WTC11 (cell line): ENCODE results near the gene PROX2. TPM values are rescaled to one million over a fixed set of nuclear protein-coding genes. Genes with fewer than 3 reads are reported as not detected.
A peak's percentile ranks its signal among the peaks of the same experiment; 100 is the strongest.

Experiments used
- ATAC-seq: fragments of 200-7000 bp; cut with Tn5 transposase; 2 replicates; pipeline ENCODE4 v1.10.0; 2021; ENCODE audit warnings: mild to moderate bottlenecking, moderate library complexity
- CTCF ChIA-PET: fragments of 300-600 bp; sonication (Branson Sonifier 250); formaldehyde crosslinking; loops from one replicate; lab custom pipeline; 2021; ENCODE audit warnings: antibody characterized with exemption; lab: Charles Lee
- POLR2A ChIA-PET: fragments of 350-600 bp; sonication (Branson Sonifier 250); formaldehyde crosslinking; loops from one replicate; lab custom pipeline; 2021; ENCODE audit warnings: antibody characterized with exemption; lab: Charles Lee
- DNase-seq: peaks from one replicate; pipeline ENCODE4 v3.0.0; 2021; ENCODE audit warnings: low spot score
- H3K27ac Mint-ChIP-seq: 2 replicates; pipeline ENCODE4 v1.8.0; 2021; ENCODE audit warnings: mixed read lengths
- H3K27me3 Mint-ChIP-seq: 2 replicates; pipeline ENCODE4 v1.8.0; 2021; ENCODE audit warnings: low read depth, mild to moderate bottlenecking, moderate library complexity, mixed read lengths
- H3K36me3 Mint-ChIP-seq: 2 replicates; pipeline ENCODE4 v1.8.0; 2021; ENCODE audit warnings: mixed read lengths
- H3K4me1 Mint-ChIP-seq: 2 replicates; pipeline ENCODE4 v1.8.0; 2022; ENCODE audit warnings: mixed read lengths
- H3K4me3 Mint-ChIP-seq: 2 replicates; pipeline ENCODE4 v1.8.0; 2021; ENCODE audit warnings: mild to moderate bottlenecking, moderate library complexity, mixed read lengths
- H3K9me3 Mint-ChIP-seq: 2 replicates; pipeline ENCODE4 v1.8.0; 2021; ENCODE audit warnings: mixed read lengths
- ESRRA ChIP-seq: sonication (generic); formaldehyde crosslinking; IDR thresholded peaks from 2 replicates; pipeline ENCODE4 v1.8.1; 2022; ENCODE audit warnings: mild to moderate bottlenecking, missing genetic modification reagents, borderline replicate concordance
- FOXP1 ChIP-seq: sonication (generic); formaldehyde crosslinking; IDR thresholded peaks from 2 replicates; pipeline ENCODE4 v1.8.0; 2022; ENCODE audit warnings: missing genetic modification reagents, mild to moderate bottlenecking, moderate library complexity, borderline replicate concordance
- GABPB1 ChIP-seq: sonication (generic); formaldehyde crosslinking; IDR thresholded peaks from 2 replicates; pipeline ENCODE4 v1.8.1; 2023; ENCODE audit warnings: mild to moderate bottlenecking, missing genetic modification reagents
- GTF2I ChIP-seq: fragments of 250-450 bp; sonication (Bioruptor Pico); conservative IDR thresholded peaks from 2 replicates; pipeline ENCODE4 v1.4.0; 2021; ENCODE audit warnings: mild to moderate bottlenecking
- NFE2L1 ChIP-seq: sonication (generic); formaldehyde crosslinking; IDR thresholded peaks from 2 replicates; pipeline ENCODE4 v1.8.1; 2023; ENCODE audit warnings: missing genetic modification reagents
- SMAD3 ChIP-seq: sonication (generic); formaldehyde crosslinking; IDR thresholded peaks from 2 replicates; pipeline ENCODE4 v1.8.0; 2022; ENCODE audit warnings: missing genetic modification reagents, mild to moderate bottlenecking, borderline replicate concordance
- SOX15 ChIP-seq: fragments of 250-450 bp; sonication (Bioruptor Pico); IDR thresholded peaks from 2 replicates; pipeline ENCODE4 v1.9.0; 2021; ENCODE audit warnings: mild to moderate bottlenecking
- TEAD1 ChIP-seq: sonication (generic); formaldehyde crosslinking; IDR thresholded peaks from 2 replicates; pipeline ENCODE4 v1.8.0; 2022; ENCODE audit warnings: mild to moderate bottlenecking, missing genetic modification reagents
- TP53 ChIP-seq: sonication (generic); formaldehyde crosslinking; IDR thresholded peaks from 2 replicates; pipeline ENCODE4 v1.8.1; 2023; ENCODE audit warnings: mild to moderate bottlenecking, missing genetic modification reagents
- ZBTB21 ChIP-seq: sonication (generic); formaldehyde crosslinking; IDR thresholded peaks from 2 replicates; pipeline ENCODE4 v1.8.1; 2023; ENCODE audit warnings: mild to moderate bottlenecking, missing genetic modification reagents, borderline replicate concordance
- ZNF121 ChIP-seq: sonication (generic); formaldehyde crosslinking; IDR thresholded peaks from 2 replicates; pipeline ENCODE4 v1.8.0; 2023; ENCODE audit warnings: missing genetic modification reagents
- ZNF138 ChIP-seq: sonication (generic); formaldehyde crosslinking; conservative IDR thresholded peaks from 2 replicates; pipeline ENCODE4 v1.8.1; 2022; ENCODE audit warnings: mild to moderate bottlenecking, moderate library complexity, missing genetic modification reagents
- ZNF671 ChIP-seq: fragments of 250-450 bp; sonication (Bioruptor Pico); IDR thresholded peaks from 2 replicates; pipeline ENCODE4 v1.8.0; 2021; ENCODE audit warnings: mild to moderate bottlenecking
- total RNA-seq: library from RNA; stranded (reverse); gene quantifications from 3 replicates; pipeline ENCODE4 v1.2.3, GENCODE V29; 2021
- TF ChIP-seq, protein P1 (sequence below): sonication (generic); formaldehyde crosslinking; IDR thresholded peaks from 2 replicates; pipeline ENCODE4 v1.8.0; 2022; ENCODE audit warnings: mild to moderate bottlenecking, missing genetic modification reagents
- TF ChIP-seq, protein P2 (sequence below): sonication (generic); formaldehyde crosslinking; IDR thresholded peaks from 2 replicates; pipeline ENCODE4 v1.8.0; 2022; ENCODE audit warnings: mild to moderate bottlenecking, missing genetic modification reagents
- TF ChIP-seq, protein P3 (sequence below): sonication (generic); formaldehyde crosslinking; IDR thresholded peaks from 2 replicates; pipeline ENCODE4 v1.8.1; 2023; ENCODE audit warnings: mild to moderate bottlenecking, missing genetic modification reagents, borderline replicate concordance
- TF ChIP-seq, protein P4 (sequence below): fragments of 250-450 bp; sonication (Bioruptor Pico); IDR thresholded peaks from 2 replicates; pipeline ENCODE4 v2.1.2; 2022; ENCODE audit warnings: mild to moderate bottlenecking, moderate library complexity
- TF ChIP-seq, protein P5 (sequence below): sonication (generic); formaldehyde crosslinking; IDR thresholded peaks from 2 replicates; pipeline ENCODE4 v1.8.0; 2023; ENCODE audit warnings: mild to moderate bottlenecking, missing genetic modification reagents
- TF ChIP-seq, protein P6 (sequence below): sonication (generic); formaldehyde crosslinking; IDR thresholded peaks from 2 replicates; pipeline ENCODE4 v1.8.0; 2022; ENCODE audit warnings: mild to moderate bottlenecking, missing genetic modification reagents

Gene PROX2
- total RNA-seq, 1 experiment from 2014 or later: 0.04 TPM

DNA sequence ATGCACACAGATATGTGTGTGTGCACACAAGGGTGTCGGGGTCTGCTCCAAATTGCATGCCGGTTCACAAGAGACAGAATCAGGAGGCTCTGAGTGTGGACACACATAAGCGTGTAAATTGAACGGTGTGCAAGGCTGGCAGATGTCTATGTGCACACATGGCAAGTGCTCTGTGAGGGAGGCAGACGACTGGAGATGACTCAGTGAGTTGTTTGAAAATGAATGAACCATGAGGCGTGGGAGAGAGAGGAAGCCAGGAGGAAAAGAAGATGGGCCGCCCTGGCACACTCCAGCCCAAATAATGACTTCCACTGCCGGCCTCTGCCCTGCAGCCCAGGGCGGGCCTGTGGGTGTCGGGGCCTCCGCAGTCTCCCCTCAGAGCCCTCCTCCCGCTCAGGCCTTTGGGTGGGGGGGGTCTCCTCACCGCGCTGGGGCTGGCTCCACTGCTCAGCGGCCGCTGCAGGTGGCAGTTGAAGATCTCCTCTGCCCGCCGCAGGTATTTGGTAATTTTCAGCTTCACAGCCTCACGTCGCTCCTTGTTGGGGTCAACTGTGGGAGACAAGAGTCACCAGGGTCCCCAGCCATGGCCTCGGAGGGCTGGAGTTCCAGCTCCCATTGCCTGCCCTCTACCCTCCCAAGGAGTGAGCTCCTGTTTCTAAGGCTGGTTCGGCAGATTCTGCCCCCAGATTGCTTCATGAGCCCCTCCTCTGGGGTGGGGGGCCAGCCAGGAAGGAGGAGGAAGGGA lies 43.6 kb upstream of the PROX2 start:
- ChIA-PET POLR2A (no interaction called here), CTCF (interaction anchor here (4.8 kb wide), 1 partner anchor 13 kb away, joined by 62 read pairs; no protein-coding TSS in a partner anchor)
- Mint-ChIP-seq H3K27me3 (0 out of 2 replicates have a peak, but pooled peaks cover 3% of the 10 kb centered on the region), H3K27ac (0 out of 2 replicates have a peak overlapping the region, but pooled peaks have one; percentile 30), H3K36me3 (no peaks in the 10 kb centered on the region), H3K9me3 (no peaks in the 10 kb centered on the region)
- ATAC-seq (no peak), DNase-seq (no peak)
- TF ChIP-seq, protein P1, sequence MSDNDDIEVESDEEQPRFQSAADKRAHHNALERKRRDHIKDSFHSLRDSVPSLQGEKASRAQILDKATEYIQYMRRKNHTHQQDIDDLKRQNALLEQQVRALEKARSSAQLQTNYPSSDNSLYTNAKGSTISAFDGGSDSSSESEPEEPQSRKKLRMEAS: no peak
- TF ChIP-seq, protein P2, sequence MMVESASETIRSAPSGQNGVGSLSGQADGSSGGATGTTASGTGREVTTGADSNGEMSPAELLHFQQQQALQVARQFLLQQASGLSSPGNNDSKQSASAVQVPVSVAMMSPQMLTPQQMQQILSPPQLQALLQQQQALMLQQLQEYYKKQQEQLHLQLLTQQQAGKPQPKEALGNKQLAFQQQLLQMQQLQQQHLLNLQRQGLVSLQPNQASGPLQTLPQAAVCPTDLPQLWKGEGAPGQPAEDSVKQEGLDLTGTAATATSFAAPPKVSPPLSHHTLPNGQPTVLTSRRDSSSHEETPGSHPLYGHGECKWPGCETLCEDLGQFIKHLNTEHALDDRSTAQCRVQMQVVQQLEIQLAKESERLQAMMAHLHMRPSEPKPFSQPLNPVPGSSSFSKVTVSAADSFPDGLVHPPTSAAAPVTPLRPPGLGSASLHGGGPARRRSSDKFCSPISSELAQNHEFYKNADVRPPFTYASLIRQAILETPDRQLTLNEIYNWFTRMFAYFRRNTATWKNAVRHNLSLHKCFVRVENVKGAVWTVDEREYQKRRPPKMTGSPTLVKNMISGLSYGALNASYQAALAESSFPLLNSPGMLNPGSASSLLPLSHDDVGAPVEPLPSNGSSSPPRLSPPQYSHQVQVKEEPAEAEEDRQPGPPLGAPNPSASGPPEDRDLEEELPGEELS (CRISPR knock-in tag): no peak
- TF ChIP-seq, protein P3, sequence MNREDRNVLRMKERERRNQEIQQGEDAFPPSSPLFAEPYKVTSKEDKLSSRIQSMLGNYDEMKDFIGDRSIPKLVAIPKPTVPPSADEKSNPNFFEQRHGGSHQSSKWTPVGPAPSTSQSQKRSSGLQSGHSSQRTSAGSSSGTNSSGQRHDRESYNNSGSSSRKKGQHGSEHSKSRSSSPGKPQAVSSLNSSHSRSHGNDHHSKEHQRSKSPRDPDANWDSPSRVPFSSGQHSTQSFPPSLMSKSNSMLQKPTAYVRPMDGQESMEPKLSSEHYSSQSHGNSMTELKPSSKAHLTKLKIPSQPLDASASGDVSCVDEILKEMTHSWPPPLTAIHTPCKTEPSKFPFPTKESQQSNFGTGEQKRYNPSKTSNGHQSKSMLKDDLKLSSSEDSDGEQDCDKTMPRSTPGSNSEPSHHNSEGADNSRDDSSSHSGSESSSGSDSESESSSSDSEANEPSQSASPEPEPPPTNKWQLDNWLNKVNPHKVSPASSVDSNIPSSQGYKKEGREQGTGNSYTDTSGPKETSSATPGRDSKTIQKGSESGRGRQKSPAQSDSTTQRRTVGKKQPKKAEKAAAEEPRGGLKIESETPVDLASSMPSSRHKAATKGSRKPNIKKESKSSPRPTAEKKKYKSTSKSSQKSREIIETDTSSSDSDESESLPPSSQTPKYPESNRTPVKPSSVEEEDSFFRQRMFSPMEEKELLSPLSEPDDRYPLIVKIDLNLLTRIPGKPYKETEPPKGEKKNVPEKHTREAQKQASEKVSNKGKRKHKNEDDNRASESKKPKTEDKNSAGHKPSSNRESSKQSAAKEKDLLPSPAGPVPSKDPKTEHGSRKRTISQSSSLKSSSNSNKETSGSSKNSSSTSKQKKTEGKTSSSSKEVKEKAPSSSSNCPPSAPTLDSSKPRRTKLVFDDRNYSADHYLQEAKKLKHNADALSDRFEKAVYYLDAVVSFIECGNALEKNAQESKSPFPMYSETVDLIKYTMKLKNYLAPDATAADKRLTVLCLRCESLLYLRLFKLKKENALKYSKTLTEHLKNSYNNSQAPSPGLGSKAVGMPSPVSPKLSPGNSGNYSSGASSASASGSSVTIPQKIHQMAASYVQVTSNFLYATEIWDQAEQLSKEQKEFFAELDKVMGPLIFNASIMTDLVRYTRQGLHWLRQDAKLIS (CRISPR knock-in tag): no peak
- TF ChIP-seq SMAD3 (CRISPR knock-in tag) (no peak), FOXP1 (CRISPR knock-in tag) (no peak), NFE2L1 (CRISPR knock-in tag) (no peak), TEAD1 (no peak), ZNF121 (no peak), ZBTB21 (no peak), ZNF671 (no peak), ZNF138 (no peak), SOX15 (CRISPR knock-in tag) (no peak)
- TF ChIP-seq, protein P4, sequence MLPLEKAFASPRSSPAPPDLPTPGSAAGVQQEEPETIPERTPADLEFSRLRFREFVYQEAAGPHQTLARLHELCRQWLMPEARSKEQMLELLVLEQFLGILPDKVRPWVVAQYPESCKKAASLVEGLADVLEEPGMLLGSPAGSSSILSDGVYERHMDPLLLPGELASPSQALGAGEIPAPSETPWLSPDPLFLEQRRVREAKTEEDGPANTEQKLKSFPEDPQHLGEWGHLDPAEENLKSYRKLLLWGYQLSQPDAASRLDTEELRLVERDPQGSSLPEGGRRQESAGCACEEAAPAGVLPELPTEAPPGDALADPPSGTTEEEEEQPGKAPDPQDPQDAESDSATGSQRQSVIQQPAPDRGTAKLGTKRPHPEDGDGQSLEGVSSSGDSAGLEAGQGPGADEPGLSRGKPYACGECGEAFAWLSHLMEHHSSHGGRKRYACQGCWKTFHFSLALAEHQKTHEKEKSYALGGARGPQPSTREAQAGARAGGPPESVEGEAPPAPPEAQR (CRISPR knock-in tag): no peak
- TF ChIP-seq, protein P5, sequence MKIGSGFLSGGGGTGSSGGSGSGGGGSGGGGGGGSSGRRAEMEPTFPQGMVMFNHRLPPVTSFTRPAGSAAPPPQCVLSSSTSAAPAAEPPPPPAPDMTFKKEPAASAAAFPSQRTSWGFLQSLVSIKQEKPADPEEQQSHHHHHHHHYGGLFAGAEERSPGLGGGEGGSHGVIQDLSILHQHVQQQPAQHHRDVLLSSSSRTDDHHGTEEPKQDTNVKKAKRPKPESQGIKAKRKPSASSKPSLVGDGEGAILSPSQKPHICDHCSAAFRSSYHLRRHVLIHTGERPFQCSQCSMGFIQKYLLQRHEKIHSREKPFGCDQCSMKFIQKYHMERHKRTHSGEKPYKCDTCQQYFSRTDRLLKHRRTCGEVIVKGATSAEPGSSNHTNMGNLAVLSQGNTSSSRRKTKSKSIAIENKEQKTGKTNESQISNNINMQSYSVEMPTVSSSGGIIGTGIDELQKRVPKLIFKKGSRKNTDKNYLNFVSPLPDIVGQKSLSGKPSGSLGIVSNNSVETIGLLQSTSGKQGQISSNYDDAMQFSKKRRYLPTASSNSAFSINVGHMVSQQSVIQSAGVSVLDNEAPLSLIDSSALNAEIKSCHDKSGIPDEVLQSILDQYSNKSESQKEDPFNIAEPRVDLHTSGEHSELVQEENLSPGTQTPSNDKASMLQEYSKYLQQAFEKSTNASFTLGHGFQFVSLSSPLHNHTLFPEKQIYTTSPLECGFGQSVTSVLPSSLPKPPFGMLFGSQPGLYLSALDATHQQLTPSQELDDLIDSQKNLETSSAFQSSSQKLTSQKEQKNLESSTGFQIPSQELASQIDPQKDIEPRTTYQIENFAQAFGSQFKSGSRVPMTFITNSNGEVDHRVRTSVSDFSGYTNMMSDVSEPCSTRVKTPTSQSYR (CRISPR knock-in tag): no peak
- TF ChIP-seq, all 79 proteins: peak for 0
- H3K4me3 Mint-ChIP-seq: no peak overlapping the region
- peaks cover 9% of the 10 kb centered on the region for H3K4me1 Mint-ChIP-seq

DNA sequence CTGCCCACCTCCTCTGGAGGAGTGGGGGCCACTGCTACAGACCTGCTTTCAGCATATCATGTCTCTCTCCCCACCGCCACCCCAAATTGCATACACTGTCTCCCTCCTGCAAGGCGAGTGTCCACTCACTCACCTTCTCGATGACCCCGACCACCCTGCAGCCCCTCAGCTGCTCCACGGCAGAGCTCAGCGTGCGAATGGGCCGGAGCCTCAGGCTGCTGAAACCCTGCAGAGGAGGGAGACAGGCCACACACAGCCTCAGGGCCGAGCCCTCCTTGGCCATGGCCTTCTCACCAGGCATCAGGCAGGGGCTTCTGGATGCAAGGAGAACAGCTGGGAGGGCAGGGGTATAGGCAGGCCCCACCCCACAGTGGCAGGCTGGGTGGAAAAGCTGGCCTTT lies 42.4 kb upstream of the PROX2 start:
- Mint-ChIP-seq H3K9me3 (no peaks in the 10 kb centered on the region), H3K4me1 (peaks cover 9% of the 10 kb centered on the region), H3K36me3 (no peaks in the 10 kb centered on the region), H3K27me3 (0 out of 2 replicates have a peak, but pooled peaks cover 3% of the 10 kb centered on the region), H3K27ac (no peak overlapping the region), H3K4me3 (no peak overlapping the region)
- ChIA-PET POLR2A (no interaction called here), CTCF (interaction anchor here (1.5 to 2.5 kb wide), 3 partner anchors 13 to 152 kb away, joined by 3 to 11 read pairs (median 8); no protein-coding TSS in a partner anchor)
- no peak for ATAC-seq
- no peak for DNase-seq
- no peak for TF ChIP-seq ESRRA
- TF ChIP-seq GTF2I (CRISPR knock-in tag): no peak
- TF ChIP-seq, protein P6, sequence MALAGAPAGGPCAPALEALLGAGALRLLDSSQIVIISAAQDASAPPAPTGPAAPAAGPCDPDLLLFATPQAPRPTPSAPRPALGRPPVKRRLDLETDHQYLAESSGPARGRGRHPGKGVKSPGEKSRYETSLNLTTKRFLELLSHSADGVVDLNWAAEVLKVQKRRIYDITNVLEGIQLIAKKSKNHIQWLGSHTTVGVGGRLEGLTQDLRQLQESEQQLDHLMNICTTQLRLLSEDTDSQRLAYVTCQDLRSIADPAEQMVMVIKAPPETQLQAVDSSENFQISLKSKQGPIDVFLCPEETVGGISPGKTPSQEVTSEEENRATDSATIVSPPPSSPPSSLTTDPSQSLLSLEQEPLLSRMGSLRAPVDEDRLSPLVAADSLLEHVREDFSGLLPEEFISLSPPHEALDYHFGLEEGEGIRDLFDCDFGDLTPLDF (CRISPR knock-in tag): no peak
- TF ChIP-seq ZNF121: no peak
- TF ChIP-seq, protein P5 (CRISPR knock-in tag): no peak
- TF ChIP-seq TP53 (CRISPR knock-in tag): no peak
- no peak for TF ChIP-seq GABPB1
